ENCODE results near the gene KRTAP10-11. TPM values are rescaled to one million over a fixed set of nuclear protein-coding genes. Genes with fewer than 3 reads are reported as not detected.
"Not testable (repeated sequence)": the region's sequence is repeated elsewhere in the genome, so short reads cannot be mapped to it uniquely, and the experiment has no call there.

KRTAP10-11 gene, protein sequence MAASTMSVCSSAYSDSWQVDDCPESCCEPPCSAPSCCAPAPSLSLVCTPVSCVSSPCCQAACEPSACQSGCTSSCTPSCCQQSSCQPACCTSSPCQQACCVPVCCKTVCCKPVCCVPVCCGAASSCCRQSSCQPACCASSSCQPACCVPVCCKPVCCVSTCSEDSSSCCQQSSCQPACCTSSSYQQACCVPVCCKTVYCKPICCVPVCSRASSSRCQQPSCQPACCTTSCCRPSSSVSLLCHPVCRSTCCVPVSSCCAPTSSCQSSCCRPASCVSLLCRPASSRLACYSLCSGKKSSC
- polyA plus RNA-seq (2011; rRNA removed) (not detected in 2 replicates), polyA plus RNA-seq (2017; fragmentation: RNase III; extraction: RNeasy Plus Mini Kit Qiagen cat#74134 plus additional on column Dnase treatment) (not detected in 3 replicates), polyA minus RNA-seq (2011; rRNA and poly(A)+ RNA removed) (not detected in 2 replicates)
- not detected in 2 replicates for polyA plus RNA-seq (2012; cell fraction: cytosol; rRNA removed)
- polyA plus RNA-seq (2012; cell fraction: nucleus; rRNA removed): not detected in 2 replicates

DNA sequence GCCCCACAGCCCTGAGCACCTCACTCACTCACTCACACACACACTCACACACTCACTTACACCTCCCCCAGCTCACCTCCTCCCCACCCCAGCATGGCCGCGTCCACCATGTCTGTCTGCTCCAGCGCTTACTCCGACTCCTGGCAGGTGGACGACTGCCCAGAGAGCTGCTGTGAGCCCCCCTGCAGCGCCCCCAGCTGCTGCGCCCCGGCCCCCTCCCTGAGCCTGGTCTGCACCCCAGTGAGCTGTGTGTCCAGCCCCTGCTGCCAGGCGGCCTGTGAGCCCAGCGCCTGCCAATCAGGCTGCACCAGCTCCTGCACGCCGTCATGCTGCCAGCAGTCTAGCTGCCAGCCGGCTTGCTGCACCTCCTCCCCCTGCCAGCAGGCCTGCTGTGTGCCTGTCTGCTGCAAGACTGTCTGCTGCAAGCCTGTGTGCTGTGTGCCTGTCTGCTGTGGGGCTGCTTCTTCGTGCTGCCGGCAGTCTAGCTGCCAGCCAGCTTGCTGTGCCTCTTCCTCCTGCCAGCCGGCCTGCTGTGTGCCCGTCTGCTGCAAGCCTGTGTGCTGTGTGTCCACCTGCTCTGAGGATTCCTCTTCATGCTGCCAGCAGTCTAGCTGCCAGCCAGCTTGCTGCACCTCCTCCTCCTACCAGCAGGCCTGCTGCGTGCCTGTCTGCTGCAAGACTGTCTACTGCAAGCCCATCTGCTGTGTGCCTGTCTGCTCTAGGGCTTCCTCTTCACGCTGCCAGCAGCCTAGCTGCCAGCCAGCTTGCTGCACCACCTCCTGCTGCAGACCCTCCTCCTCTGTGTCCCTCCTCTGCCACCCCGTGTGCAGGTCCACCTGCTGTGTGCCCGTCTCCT is at the start of gene KRTAP10-11:
TSS of gene KRTAP10-11 (plus strand) at position 49 of the 856 bp plus-strand sequence. CDS start at position 94, 45 bp downstream.
- H3K9me3 ChIP-seq; H3K4me3 ChIP-seq; POLR2A ChIA-PET; H3K4me2 ChIP-seq; DNase-seq (ENCODE audit: low read depth in 1 of 2, low spot score in 1 of 2); H3K4me1 ChIP-seq; ATAC-seq; FAIRE-seq; CTCF ChIA-PET; H3K27ac ChIP-seq: not testable (repeated sequence)
- WGBS (ENCODE audit: missing lambda C conversion rate): 12% methylated on average over 5 of the region's 21 CpGs

DNA sequence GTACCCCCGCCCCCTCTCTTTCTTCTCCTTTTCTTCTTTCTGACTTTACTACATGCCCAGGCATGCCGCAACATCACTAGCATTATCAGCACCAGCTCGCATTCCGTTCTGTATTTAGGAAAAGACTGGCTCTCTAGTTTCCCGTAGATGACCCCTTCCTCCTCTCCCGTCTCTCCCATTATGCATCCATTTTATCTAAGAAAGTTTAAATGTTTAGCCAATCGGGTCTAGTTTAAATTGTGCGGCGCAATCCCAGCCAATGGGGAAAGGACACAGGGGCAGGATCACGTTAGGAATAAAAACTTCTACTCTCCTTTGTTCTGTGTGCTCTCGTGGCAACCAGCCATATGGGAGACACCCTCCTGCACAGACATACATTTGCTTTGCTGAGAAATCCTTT is 48.2 kb upstream of the KRTAP10-11 start:
- H3K27ac ChIP-seq: no peak overlapping the region
- CTCF ChIA-PET: no interaction called here
- FAIRE-seq (no peak), ATAC-seq (no peak), DNase-seq (ENCODE audit: low read depth in 1 of 2, low spot score in 1 of 2) (no peak)
- 77% methylated on average over 11 of the region's 11 CpGs for WGBS (ENCODE audit: missing lambda C conversion rate)
- POLR2A ChIA-PET: no interaction called here
- H3K4me1 ChIP-seq: no peaks in the 10 kb centered on the region
- no peak overlapping the region for H3K4me3 ChIP-seq
- H3K4me2 ChIP-seq: no peak overlapping the region
- no peaks in the 10 kb centered on the region for H3K9me3 ChIP-seq
- TF ChIP-seq, protein P1, sequence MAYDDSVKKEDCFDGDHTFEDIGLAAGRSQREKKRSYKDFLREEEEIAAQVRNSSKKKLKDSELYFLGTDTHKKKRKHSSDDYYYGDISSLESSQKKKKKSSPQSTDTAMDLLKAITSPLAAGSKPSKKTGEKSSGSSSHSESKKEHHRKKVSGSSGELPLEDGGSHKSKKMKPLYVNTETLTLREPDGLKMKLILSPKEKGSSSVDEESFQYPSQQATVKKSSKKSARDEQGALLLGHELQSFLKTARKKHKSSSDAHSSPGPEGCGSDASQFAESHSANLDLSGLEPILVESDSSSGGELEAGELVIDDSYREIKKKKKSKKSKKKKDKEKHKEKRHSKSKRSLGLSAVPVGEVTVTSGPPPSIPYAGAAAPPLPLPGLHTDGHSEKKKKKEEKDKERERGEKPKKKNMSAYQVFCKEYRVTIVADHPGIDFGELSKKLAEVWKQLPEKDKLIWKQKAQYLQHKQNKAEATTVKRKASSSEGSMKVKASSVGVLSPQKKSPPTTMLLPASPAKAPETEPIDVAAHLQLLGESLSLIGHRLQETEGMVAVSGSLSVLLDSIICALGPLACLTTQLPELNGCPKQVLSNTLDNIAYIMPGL (CRISPR knock-in tag; IDR thresholded peaks at IDR 0.05; ENCODE audit: borderline replicate concordance): no peak
- no peak for TF ChIP-seq KDM1A (IDR thresholded peaks at IDR 0.05; ENCODE audit: low read depth)
- no peak for TF ChIP-seq FOSL2 (IDR thresholded peaks at IDR 0.05)
- no peak for TF ChIP-seq FOSL2 (CRISPR knock-in tag; IDR thresholded peaks at IDR 0.05)
- TF ChIP-seq, protein P2, sequence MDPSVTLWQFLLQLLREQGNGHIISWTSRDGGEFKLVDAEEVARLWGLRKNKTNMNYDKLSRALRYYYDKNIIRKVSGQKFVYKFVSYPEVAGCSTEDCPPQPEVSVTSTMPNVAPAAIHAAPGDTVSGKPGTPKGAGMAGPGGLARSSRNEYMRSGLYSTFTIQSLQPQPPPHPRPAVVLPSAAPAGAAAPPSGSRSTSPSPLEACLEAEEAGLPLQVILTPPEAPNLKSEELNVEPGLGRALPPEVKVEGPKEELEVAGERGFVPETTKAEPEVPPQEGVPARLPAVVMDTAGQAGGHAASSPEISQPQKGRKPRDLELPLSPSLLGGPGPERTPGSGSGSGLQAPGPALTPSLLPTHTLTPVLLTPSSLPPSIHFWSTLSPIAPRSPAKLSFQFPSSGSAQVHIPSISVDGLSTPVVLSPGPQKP (IDR thresholded peaks at IDR 0.05; ENCODE audit: low read depth, low read length): no peak
- no peak for TF ChIP-seq HOXA7 (CRISPR knock-in tag; IDR thresholded peaks at IDR 0.05)
- TF ChIP-seq ESRRA (IDR thresholded peaks at IDR 0.05; ENCODE audit: borderline replicate concordance, low read length): no peak
- no peak for TF ChIP-seq EHMT2 (IDR thresholded peaks at IDR 0.05; ENCODE audit: low read depth)
- no peak for TF ChIP-seq KDM5A (IDR thresholded peaks at IDR 0.05)
- no peak for TF ChIP-seq ZSCAN20 (CRISPR knock-in tag; IDR thresholded peaks at IDR 0.05)
- TF ChIP-seq RNF2 (IDR thresholded peaks at IDR 0.05; ENCODE audit: borderline replicate concordance, low read depth): no peak
- no peak for TF ChIP-seq HDAC2 (IDR thresholded peaks at IDR 0.05)
- TF ChIP-seq HOXB13 (CRISPR knock-in tag; IDR thresholded peaks at IDR 0.05; ENCODE audit: low read depth): no peak
- no peak for TF ChIP-seq SREBF2 (IDR thresholded peaks at IDR 0.05)
- no peak for TF ChIP-seq ZFP36 (IDR thresholded peaks at IDR 0.05; ENCODE audit: borderline replicate concordance, partially characterized antibody)
- TF ChIP-seq, protein P3, sequence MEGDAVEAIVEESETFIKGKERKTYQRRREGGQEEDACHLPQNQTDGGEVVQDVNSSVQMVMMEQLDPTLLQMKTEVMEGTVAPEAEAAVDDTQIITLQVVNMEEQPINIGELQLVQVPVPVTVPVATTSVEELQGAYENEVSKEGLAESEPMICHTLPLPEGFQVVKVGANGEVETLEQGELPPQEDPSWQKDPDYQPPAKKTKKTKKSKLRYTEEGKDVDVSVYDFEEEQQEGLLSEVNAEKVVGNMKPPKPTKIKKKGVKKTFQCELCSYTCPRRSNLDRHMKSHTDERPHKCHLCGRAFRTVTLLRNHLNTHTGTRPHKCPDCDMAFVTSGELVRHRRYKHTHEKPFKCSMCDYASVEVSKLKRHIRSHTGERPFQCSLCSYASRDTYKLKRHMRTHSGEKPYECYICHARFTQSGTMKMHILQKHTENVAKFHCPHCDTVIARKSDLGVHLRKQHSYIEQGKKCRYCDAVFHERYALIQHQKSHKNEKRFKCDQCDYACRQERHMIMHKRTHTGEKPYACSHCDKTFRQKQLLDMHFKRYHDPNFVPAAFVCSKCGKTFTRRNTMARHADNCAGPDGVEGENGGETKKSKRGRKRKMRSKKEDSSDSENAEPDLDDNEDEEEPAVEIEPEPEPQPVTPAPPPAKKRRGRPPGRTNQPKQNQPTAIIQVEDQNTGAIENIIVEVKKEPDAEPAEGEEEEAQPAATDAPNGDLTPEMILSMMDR (IDR thresholded peaks at IDR 0.05): no peak
- TF ChIP-seq CBX8 (IDR thresholded peaks at IDR 0.05): no peak
- TF ChIP-seq POLR2AphosphoS2 (conservative IDR thresholded peaks at IDR 0.05; ENCODE audit: low read length): no peak
- TF ChIP-seq ZNF302 (CRISPR knock-in tag; IDR thresholded peaks at IDR 0.05): no peak

Data from A549 (cell line).